Measurements from ENCODE around the gene NELFB.
"Not testable (repeated sequence)": the region's sequence is repeated elsewhere in the genome, so short reads cannot be mapped to it uniquely, and the experiment has no call there.

Gene NELFB

DNA sequence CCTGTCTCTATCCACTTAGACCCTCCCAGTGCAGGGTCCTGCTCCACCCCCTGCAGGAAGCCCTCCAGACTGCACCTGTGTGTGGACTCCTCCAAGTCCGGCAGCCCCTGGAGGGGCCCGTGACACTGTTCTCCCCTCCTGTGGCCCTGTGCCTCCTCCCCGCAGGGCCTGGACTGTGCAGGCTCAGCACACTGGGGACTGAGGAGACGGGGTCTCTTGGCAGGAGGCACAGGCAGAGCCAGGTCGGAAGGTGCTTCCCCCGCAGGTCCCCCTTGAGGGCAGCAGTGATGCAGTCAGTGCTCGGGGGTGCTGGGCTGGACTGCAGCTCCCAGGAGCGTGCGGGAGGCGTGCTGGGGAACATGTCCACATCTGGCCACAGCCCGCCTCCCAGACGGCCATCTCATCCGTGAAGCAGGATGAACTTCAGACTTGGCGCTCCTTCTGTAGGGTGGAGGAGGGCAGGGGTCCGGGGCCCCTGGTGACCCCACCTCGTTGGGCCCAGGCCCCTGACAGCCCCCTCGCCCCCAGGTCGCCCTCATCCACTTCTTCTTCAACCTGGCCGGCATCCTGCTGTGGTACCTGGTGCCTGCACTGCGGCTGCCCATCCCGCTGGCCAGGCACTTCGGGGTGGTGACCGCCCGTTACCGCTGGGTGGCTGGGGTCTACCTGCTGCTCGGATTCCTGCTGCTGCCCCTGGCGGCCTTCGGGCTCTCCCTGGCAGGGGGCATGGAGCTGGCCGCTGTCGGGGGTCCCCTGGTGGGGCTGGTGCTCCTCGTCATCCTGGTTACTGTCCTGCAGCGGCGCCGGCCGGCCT, 19.5 kb upstream of the NELFB start:
- no peak overlapping the region for H3K4me3 ChIP-seq (ENCODE audit: low read length)

DNA sequence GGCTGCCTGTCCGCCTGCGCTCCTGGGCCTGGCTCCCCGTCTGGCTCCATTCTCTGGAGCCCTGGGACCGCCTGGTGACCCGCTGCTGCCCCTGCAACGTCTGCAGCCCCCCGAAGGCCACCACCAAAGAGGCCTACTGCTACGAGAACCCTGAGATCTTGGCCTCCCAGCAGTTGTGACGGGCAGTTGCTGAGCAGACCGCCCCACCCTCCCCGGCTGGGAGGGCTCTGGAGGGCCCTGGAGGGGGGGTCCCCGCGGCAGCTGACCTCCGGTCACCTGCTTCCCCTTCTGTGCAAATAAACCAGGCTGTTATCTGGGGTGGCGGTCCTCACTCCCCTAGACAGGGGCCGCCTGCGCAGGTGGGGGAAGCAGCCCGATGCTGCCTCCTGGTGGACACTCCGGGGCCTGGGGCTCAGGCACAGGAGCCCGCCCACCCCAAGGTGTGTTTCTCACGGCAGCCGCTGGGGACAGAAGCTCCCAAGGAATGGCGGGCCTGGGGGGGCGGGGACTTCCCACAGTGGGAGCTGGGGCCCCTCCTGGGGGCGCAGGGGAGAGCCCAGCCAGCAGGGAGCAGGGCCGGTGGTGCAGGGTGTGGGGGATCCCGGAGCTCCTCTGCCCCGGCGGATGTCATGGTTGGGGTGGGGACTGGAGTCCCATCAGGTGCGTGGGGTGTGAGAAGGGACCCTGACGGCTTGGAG, 18.7 kb upstream of the NELFB start:
- TF ChIP-seq ZNF274 (IDR thresholded peaks at IDR 0.05; ENCODE audit: low read depth, low read length), result no peak
- H3K4me3 ChIP-seq (ENCODE audit: low read length), result no peak overlapping the region; the same call in 1 of the 2 replicates

More for the DNA sequence above, 19.5 kb upstream of the NELFB start:
- no peak for TF ChIP-seq ZNF274 (IDR thresholded peaks at IDR 0.05; ENCODE audit: low read depth, low read length)

DNA sequence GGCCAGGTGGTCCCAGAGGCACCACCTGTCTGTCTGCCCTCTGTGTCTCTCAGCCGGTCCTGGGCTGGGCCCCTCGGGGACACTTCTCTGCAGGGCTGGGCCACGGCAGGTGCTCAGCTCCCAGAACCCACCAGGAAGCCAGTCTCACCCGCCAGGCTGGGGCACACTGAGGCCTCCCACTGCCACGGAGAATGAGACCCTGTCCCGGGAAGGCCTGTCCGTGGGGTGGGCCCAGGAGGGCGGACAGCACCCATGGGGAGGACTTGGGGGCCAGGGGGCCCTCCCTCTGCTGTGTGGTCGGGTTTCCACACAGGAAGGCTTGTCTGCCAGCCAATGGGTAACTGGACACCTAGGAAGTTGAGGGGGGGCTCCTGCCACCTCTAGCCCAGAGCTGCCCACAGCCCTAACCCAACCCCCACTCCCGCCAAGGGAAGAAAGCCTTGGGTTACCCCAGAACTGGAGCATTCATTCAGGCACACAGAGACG, 18.1 kb upstream of the NELFB start:
- H3K4me3 ChIP-seq (ENCODE audit: low read length), result no peak overlapping the region; the same call in 1 of the 2 replicates
- TF ChIP-seq ZNF274 (IDR thresholded peaks at IDR 0.05; ENCODE audit: low read depth, low read length), result no peak

DNA sequence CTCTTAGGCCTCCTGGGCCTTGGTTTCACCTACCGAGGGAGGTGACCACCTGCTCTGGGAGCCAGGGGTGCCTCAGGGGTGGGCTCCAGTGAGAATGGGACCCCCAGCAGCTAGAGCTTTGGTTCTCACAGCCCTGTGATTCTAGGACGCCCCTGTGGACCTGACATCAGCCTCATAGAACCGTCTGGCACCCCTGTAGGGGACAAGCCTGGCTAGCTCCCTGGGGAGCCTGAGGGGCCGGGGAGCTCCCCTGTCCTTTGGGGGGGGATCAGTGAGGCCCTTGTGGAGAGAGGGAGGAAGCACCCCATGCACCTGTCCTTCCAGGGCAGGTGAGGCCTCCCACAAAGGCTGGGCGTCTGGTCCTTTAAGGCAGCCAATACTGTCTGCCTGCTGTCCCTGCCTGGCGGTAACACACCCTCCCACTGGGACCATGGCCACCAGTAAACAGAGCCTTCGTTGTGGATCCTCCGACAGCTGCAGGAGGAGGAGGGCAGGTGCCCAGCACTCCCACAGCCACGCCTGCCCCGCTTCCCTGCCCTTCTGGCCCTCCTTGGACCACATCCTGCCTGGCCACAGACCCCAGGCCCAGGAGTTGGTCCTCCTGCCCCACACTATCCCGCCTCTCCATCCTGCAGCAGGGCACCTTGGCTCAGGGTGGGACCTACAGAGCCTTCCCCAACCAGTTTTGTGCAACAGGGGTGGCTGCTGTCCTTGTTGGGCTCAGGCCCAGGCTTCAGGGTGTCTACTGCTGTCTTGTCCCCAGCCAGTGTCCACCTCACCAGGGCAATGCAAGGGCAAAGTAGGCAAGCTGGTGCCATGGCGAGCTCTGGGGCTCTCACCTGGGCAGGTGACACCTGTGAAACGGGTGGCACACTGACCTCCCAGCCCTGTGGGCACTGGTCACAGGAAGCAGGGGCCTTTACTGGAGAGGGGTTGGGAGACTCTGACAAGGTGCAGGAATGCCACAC, 17.1 kb upstream of the NELFB start:
- H3K4me3 ChIP-seq (ENCODE audit: low read length), result no peak overlapping the region
- TF ChIP-seq ZNF274 (IDR thresholded peaks at IDR 0.05; ENCODE audit: low read depth, low read length), result no peak

DNA sequence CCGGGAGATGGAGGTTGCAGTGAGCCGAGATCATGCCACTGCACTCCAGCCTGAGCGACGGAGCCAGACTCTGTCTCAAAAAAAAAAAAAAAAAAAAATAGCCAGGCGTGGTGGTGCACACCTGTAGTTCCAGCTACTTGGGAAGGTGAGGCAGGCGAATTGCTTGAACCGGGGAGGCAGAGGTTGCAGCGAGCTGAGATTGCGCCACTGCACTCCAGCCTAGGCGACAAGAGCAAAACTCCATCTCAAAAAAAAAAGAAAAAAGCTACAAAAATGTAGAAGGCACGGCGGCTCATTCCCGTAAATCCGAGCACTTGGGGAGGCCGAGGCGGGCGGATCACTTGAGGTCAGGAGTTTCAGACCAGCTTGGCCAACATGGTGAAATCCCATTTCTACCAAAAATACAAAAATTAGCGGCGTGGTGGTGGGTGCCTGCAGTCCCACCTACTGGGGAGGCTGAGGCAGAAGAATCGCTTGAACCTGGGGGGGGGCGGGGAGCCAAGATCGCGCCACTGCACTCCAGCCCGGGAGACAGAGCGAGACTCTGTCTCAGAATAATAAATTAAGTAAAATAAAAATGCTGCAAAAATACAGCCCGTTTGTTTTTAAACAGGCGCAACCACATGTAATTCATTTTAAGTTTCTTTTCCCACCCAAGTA, 15.5 kb upstream of the NELFB start:
- H3K4me3 ChIP-seq (ENCODE audit: low read length), result peak overlapping the region; percentile 74

DNA sequence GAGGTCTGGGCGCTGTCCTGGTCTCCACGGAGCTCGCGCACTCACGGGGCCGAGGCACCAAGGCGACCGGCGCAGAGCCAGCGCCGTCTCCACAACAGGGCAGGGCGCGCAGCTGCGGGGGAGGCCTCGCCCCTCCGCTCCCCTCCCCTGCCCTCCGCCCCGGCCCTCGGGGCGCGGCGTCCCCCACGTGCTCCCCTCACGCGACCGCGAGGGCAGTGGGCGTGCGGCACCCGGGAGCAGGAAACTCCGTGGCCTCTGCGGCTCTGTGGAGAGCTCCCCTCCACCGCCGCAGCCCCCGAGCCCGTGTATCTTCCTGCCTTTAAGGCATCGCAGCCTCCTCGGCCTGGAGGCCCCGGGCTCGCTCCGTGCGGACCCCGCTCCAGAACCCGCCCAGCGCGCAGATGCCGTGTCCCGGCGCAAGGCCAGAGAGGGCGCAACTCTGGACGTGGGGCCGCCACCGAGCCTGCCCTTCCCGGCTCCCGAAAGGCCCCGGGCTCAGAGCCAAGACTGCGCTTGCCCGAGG, 14.7 kb upstream of the NELFB start:
- no peak for TF ChIP-seq ZNF274 (IDR thresholded peaks at IDR 0.05; ENCODE audit: low read depth, low read length)
- H3K4me3 ChIP-seq (ENCODE audit: low read length), result peak overlapping the region; percentile 74

DNA sequence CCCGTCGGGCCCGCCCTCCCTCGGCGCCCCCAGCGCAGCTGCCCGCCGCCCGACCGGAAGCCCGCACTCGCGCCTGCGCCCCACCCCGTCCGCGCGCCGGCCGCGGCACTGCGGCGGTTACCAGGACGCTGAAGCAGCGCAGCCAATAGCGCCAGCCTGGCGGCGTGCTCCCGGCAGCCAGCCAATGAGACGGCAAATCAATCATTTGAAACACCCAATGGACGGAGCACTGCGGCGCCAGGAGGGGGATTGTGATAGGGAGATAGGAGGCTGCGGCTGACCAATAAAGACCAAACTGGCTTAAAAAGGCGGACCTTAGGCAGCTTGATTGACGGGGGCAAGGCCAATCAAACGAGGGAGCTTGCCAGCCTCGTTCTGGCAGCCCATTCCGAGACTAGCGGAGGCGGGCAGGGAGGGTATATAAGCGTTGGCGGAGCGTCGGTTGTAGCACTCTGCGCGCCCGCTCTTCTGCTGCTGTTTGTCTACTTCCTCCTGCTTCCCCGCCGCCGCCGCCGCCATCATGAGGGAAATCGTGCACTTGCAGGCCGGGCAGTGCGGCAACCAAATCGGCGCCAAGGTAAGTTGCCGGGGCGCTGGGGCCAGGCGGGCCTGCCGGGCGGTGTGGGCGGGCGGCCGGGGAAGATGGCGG, 14.2 kb upstream of the NELFB start, which contains the start of gene TUBB4B:
TUBB4B (plus strand) TSS at position 447 of the 649 bp plus-strand sequence; CDS start at position 521, 74 bp downstream.
- H3K4me3 ChIP-seq (ENCODE audit: low read length), result peak within 1 kb of the TSS; percentile 80
- TF ChIP-seq ZNF274 (IDR thresholded peaks at IDR 0.05; ENCODE audit: low read depth, low read length), result no peak

DNA sequence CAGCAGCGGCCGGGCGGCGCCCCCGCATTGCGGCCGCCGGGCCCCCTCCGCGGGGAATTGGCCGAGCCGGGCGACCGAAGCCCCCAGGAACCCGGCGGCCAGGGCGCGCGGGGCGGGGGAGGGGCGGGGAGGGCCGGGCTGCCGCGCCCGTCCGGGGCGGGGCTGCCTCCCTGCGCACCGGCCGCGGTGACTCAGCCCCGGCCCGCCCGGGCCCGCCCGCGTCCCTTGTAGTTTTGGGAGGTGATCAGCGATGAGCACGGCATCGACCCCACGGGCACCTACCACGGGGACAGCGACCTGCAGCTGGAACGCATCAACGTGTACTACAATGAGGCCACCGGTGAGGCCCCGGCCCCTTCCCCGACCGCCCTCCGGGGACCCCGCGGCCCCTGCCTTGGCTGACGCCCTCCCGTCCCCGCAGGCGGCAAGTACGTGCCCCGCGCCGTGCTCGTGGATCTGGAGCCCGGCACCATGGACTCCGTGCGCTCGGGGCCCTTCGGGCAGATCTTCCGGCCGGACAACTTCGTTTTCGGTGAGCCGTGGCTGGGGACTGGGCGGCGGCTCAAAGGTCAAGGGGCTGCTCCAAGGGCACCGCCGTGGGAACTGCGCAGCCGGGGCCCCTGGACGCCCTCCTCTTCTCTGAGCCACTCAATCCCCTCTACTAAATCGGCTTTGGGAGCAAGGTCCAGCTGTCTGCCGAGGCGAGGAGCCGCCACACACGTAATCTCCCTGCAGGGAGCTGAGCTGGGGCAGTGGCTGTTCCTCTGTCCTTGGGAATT, 13.4 kb upstream of the NELFB start:
- H3K4me3 ChIP-seq (ENCODE audit: low read length), result peak overlapping the region; percentile 80
- no peak for TF ChIP-seq ZNF274 (IDR thresholded peaks at IDR 0.05; ENCODE audit: low read depth, low read length)

DNA sequence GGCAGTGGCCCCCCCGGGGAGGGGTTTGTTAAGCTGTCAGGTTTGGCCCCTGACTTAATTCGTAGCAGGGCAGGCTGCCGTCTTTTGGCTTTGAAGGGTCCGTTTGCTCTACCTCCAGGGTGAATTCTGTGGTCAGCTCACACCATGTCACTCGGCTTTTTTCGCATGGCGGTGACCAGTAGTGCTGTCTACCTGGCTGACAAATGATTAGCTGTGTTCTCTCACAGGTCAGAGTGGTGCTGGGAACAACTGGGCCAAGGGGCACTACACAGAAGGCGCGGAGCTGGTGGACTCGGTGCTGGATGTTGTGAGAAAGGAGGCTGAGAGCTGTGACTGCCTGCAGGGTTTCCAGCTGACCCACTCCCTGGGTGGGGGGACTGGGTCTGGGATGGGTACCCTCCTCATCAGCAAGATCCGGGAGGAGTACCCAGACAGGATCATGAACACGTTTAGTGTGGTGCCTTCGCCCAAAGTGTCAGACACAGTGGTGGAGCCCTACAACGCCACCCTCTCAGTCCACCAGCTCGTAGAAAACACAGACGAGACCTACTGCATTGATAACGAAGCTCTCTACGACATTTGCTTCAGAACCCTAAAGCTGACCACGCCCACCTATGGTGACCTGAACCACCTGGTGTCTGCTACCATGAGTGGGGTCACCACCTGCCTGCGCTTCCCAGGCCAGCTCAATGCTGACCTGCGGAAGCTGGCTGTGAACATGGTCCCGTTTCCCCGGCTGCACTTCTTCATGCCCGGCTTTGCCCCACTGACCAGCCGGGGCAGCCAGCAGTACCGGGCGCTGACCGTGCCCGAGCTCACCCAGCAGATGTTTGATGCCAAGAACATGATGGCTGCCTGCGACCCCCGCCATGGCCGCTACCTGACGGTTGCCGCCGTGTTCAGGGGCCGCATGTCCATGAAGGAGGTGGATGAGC, 12.6 kb upstream of the NELFB start:
- H3K4me3 ChIP-seq (ENCODE audit: low read length), result peak overlapping the region; percentile 80
- TF ChIP-seq ZNF274 (IDR thresholded peaks at IDR 0.05; ENCODE audit: low read depth, low read length), result no peak

DNA sequence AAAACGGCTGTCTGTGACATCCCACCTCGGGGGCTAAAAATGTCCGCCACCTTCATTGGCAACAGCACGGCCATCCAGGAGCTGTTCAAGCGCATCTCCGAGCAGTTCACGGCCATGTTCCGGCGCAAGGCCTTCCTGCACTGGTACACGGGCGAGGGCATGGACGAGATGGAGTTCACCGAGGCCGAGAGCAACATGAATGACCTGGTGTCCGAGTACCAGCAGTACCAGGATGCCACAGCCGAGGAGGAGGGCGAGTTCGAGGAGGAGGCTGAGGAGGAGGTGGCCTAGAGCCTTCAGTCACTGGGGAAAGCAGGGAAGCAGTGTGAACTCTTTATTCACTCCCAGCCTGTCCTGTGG, 11.9 kb upstream of the NELFB start:
- not testable (repeated sequence) for H3K4me3 ChIP-seq (ENCODE audit: low read length)
